Spleen (tissue), 7 donors: ENCODE data around the gene TRPC6.

ENCODE experiments used
- CTCF ChIP-seq, 11 experiments: fragments of 200-600 bp in 7 of 11; fragments of 450-650 bp in 4 of 11; sonication (generic) in 4 of 11; IDR thresholded peaks in 8 of 11; conservative IDR thresholded peaks in 3 of 11; 1 replicate in 7 of 11; 2 replicates in 4 of 11; pipeline versions ENCODE4 v1.4.0 to v1.8.0; 2016 to 2021; ENCODE audit warnings: antibody characterized with exemption in 11 of 11, inconsistent platforms in 4 of 11, mild to moderate bottlenecking in 1 of 11
- POLR2A ChIP-seq, 3 donors: fragments of 450-650 bp; IDR thresholded peaks; one replicate each; pipeline ENCODE4 v1.5.1; 2017; ENCODE audit warnings: antibody characterized with exemption in 3 of 3, mild to moderate bottlenecking in 1 of 3
- donor health status: DM: no; HTN: no; CAD: no; lungs with moderate emphysema.
- donor health status: DM: no; HTN: no; CAD: no.
- donor health status: DM: no; HTN: no; CAD: no.

GRCh38 chr11:101498891-101499290, 84.9 kb downstream of the TRPC6 start:
- TF ChIP-seq CTCF (IDR thresholded peaks at IDR 0.05 in 8 of 11, conservative IDR thresholded peaks at IDR 0.05 in 3 of 11), result no peak
- no peak for TF ChIP-seq POLR2A (IDR thresholded peaks at IDR 0.05)
